Left ventricle myocardium inferior (tissue), 1 donor: ENCODE results near the gene UBN2. TPM values are rescaled to one million over a fixed set of nuclear protein-coding genes. Genes with fewer than 3 reads are reported as not detected.

Source experiments
- DNase-seq: peaks from one replicate; pipeline ENCODE4 v3.0.0-alpha.2; 2020
- H3K27ac ChIP-seq: fragments of 200-600 bp; replicated peaks from 2 replicates; pipeline ENCODE4 v1.8.0; 2021
- H3K27me3 ChIP-seq: fragments of 200-600 bp; 2 replicates; pipeline ENCODE4 v1.8.0; 2021; ENCODE audit warnings: low read depth
- H3K36me3 ChIP-seq: fragments of 200-600 bp; 2 replicates; pipeline ENCODE4 v1.8.0; 2021
- H3K4me1 ChIP-seq: fragments of 200-600 bp; 2 replicates; pipeline ENCODE4 v1.8.0; 2021
- H3K4me3 ChIP-seq: fragments of 200-600 bp; 2 replicates; pipeline ENCODE4 v1.8.0; 2021; ENCODE audit warnings: mild to moderate bottlenecking, moderate library complexity
- H3K9me3 ChIP-seq: fragments of 200-600 bp; replicated peaks from 2 replicates; pipeline ENCODE4 v1.8.0; 2021
- intact Hi-C: fragments of 100-400 bp; cut with micrococcal nuclease; formaldehyde crosslinking; loops from one replicate; pipeline ENCODE4 v1.11.0; 2022
- long read RNA-seq: library from polyadenylated mRNA; unstranded; transcript quantifications from one replicate; pipeline ENCODE4 v2.0.0, GENCODE V29; 2021
- total RNA-seq: library from RNA; stranded (reverse); fragmentation: NEBNext Ultra II Directional; extraction: Animal tissue kit (Norgen Biotek cat#: 25700); gene quantifications from one replicate; pipeline ENCODE4 v1.2.1, GENCODE V29; 2021
- TF ChIP-seq, protein P1 (sequence below): fragments of 200-600 bp; IDR thresholded peaks from 2 replicates; pipeline ENCODE4 v1.8.0; 2021; ENCODE audit warnings: antibody characterized with exemption, mild to moderate bottlenecking, borderline replicate concordance
- donor health status: DM: no; HTN: yes; CAD: no; lungs with severe emphysema.

The UBN2 gene
- 14.4 TPM for total RNA-seq
- long read RNA-seq, partial matches to known transcripts, result 6 of 6 reads
- long read RNA-seq, other reads (novel, unspliced or antisense), result 0 of 6 reads

DNA sequence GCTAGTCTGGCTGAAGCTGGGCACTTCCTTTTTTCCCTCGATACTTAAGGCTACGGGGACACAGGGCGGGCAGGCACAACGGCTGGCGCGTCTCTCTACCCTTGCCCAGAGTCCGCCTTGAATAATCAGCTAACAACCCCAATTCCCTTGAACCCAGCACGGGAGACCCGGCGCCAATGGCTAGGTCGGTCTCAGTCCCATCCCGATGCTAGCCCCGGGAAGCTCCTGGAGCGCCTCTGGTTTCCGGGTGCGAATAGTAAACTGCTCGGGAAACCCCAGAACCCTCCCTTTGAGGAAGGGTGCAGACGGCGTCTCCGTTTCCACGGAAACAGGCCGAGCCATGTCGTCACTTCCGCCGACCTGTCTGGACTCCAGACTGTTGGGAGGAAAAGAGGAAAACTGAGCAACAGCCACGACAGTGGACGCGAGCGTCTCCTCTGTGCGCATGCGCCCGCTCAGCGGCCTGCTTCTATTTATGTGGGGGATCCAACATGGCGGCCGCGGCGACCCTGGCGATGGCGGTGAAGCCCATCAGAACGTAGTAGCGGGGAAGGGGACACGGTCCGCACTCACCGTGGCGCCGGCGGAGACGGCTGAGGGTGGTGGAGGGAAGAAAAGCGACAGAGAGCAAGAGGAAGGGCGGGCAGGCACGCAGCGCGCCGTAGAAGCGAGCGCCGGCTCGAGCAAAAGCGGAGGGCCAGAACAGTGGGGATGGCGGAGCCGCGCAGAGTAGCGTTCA is at the start of gene UBN2:
Gene UBN2, plus strand, starts transcription at position 464 of the 739 bp plus-strand sequence. Its CDS starts 248 bp downstream, at position 712.
- intact Hi-C loops, result no loop called here

DNA sequence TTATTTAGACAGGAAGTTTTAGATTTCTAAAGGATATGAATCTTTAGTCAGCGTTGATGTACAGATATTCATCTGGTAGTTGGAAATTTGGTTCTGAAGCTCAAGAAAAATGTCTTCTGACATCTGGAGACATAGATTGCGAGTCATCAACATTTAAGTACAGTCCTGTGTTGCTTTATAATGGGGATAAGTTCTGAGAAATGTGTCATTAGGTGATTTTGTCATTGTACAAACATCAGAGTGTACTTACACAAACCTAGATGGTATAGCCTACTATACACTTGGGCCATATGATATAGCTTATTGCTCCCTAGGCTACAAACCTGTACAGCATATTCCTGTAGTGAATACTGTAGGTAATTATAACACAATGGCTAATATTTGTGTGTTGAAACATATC is 49.6 kb upstream of the UBN2 start:
- intact Hi-C loops, result no loop called here
- Histone ChIP-seq H3K4me3 (no peak overlapping the region), H3K4me1 (no peaks in the 10 kb centered on the region), H3K27ac (no peak overlapping the region), H3K9me3 (no peaks in the 10 kb centered on the region), H3K36me3 (peaks cover 35% of the 10 kb centered on the region), H3K27me3 (no peaks in the 10 kb centered on the region)
- TF ChIP-seq, protein P1, sequence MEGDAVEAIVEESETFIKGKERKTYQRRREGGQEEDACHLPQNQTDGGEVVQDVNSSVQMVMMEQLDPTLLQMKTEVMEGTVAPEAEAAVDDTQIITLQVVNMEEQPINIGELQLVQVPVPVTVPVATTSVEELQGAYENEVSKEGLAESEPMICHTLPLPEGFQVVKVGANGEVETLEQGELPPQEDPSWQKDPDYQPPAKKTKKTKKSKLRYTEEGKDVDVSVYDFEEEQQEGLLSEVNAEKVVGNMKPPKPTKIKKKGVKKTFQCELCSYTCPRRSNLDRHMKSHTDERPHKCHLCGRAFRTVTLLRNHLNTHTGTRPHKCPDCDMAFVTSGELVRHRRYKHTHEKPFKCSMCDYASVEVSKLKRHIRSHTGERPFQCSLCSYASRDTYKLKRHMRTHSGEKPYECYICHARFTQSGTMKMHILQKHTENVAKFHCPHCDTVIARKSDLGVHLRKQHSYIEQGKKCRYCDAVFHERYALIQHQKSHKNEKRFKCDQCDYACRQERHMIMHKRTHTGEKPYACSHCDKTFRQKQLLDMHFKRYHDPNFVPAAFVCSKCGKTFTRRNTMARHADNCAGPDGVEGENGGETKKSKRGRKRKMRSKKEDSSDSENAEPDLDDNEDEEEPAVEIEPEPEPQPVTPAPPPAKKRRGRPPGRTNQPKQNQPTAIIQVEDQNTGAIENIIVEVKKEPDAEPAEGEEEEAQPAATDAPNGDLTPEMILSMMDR, result no peak
- no peak for DNase-seq

More for the DNA sequence above, at the start of gene UBN2:
- TF ChIP-seq, protein P1, result no peak
- H3K27ac ChIP-seq, result peak within 1 kb of the TSS; percentile 96
- peak; percentile 97 for DNase-seq
- peaks cover 51% of the 10 kb centered on the region for H3K4me1 ChIP-seq
- H3K4me3 ChIP-seq, result peak within 1 kb of the TSS; percentile 97
- H3K9me3 ChIP-seq, result no peaks in the 10 kb centered on the region
- H3K36me3 ChIP-seq, result no peaks in the 10 kb centered on the region
- H3K27me3 ChIP-seq, result no peaks in the 10 kb centered on the region

DNA sequence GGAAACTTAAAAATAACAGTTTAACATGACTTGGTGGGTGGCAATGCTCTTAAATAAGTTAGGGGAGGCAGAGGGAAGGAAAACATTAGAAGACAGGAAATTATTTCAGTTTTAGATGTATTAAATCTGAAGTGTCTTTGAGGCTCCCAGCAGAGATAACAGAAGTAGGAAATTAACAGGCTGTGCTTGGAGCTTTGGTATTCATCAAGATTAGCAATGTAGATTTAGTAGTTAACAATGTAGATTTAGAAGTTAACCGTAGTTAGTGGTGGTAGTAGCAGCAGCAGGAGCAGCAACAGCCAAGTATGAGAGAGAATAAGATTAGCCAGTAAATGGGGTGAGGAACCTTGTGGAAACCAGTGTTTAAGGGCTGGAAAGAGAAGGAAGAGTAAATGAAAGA is 48.7 kb upstream of the UBN2 start:
- TF ChIP-seq, protein P1, result no peak
- Histone ChIP-seq H3K27me3 (no peaks in the 10 kb centered on the region), H3K4me3 (no peak overlapping the region), H3K9me3 (no peaks in the 10 kb centered on the region), H3K4me1 (no peaks in the 10 kb centered on the region), H3K36me3 (peaks cover 35% of the 10 kb centered on the region), H3K27ac (no peak overlapping the region)
- no peak for DNase-seq
- intact Hi-C loops, result no loop called here

DNA sequence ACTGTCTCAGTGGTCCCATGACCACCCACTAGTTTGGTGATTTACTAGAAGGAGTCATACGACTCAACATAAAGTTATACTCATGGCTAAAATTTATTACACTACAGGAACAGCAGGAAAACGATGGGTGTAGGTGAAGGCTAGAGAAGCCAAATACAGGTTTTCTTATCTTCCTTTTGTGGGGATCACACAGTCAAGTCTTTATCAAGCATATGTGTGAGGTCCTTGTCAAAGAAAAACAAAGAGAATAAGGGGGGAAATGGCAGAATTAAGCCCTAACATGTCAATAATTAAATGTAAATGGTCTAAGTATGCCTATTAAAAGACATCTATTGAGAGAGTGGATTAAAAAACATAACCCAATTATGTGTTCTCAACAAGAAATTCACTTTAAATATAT is 47.8 kb upstream of the UBN2 start:
- Histone ChIP-seq H3K36me3 (peaks cover 40% of the 10 kb centered on the region), H3K9me3 (no peaks in the 10 kb centered on the region), H3K27me3 (no peaks in the 10 kb centered on the region), H3K4me1 (no peaks in the 10 kb centered on the region), H3K27ac (no peak overlapping the region), H3K4me3 (no peak overlapping the region)
- intact Hi-C loops, result no loop called here
- TF ChIP-seq, protein P1, result no peak
- no peak for DNase-seq

DNA sequence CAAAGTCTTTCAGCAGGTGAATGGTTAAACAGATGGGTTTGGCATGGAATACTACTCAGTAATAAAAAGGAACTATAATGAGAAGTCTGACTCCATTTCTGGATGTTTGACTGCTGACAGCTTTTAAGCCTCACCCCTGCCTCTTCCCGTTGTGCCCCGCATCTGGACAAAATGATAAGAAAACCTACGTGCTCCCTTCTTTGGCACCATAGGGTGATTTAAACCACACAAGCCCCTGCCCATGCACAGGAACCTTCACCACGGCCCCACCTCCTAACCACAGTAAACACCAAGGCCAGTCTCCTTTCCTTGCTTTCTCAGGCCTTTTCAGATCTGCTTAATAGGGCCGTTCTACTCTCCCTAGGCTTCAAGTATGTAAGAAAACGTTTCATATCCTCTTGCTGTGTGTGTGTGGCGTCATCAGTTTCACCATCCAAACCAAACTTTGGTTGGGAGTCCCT is 47.1 kb upstream of the UBN2 start:
- H3K36me3 ChIP-seq, result peaks cover 44% of the 10 kb centered on the region
- no peaks in the 10 kb centered on the region for H3K9me3 ChIP-seq
- intact Hi-C loops, result no loop called here
- TF ChIP-seq, protein P1, result no peak
- H3K4me1 ChIP-seq, result no peaks in the 10 kb centered on the region
- DNase-seq, result no peak
- no peaks in the 10 kb centered on the region for H3K27me3 ChIP-seq
- no peak overlapping the region for H3K27ac ChIP-seq
- no peak overlapping the region for H3K4me3 ChIP-seq
